Measurements from ENCODE around the gene DMP1.

DNA sequence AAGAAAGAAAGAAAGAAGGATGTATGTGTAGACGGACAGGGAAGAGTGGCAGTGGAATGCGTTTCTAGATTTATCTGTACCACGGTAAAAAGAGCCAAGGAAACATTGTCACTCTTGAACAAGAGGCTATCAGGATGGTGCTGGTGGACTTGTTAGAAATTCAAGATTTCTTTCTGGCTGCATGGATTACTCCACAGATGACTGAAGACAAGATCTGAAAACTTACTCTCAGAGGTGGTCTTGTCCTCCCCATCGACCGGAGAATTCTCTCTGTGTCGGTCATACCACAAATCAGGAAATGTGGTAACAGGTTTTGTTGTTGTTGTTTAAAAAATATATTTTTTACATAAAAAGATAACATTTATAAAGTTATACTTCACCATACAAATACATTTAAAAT is 30.0 kb upstream of the DMP1 start:
- TF ChIP-seq CTCF (conservative IDR thresholded peaks at IDR 0.05; ENCODE audit: low read depth, low read length) (no peak), EZH2 (IDR thresholded peaks at IDR 0.05; ENCODE audit: low read length, unreplicated experiment) (no peak), EZH2phosphoT487 (IDR thresholded peaks at IDR 0.05; ENCODE audit: borderline replicate concordance, low read length) (no peak)
